IMR-90 (cell line): ENCODE data around the gene THOP1. TPM values are rescaled to one million over a fixed set of nuclear protein-coding genes. Genes with fewer than 3 reads are reported as not detected.

Source experiments
- ATAC-seq: fragments of 200-7000 bp; cut with Tn5 transposase; 2 replicates; pipeline ENCODE4 v1.9.1; 2020; ENCODE audit warnings: low read depth, mild to moderate bottlenecking, moderate library complexity
- BruUV-seq: library from RNA; stranded (reverse); fragments of 400-500 nt; replicated peaks from 2 replicates; lab custom pipeline; 2021; lab: Mats Ljungman, UMichigan
- CTCF ChIA-PET: fragments of 300-600 bp; formaldehyde crosslinking; extraction: SDS; loops from one replicate; lab custom pipeline; 2021; ENCODE audit warnings: antibody characterized with exemption; lab: Yijun Ruan, JAX
- POLR2A ChIA-PET: fragments of 300-600 bp; sonication (Branson Sonifier 250); formaldehyde crosslinking; loops from one replicate; lab custom pipeline; 2022; ENCODE audit warnings: antibody characterized with exemption; ENCODE audit not compliant: unreplicated experiment; lab: Charles Lee
- DNase-seq: peaks from one replicate; pipeline ENCODE4 v3.0.0; 2013
- H2AFZ ChIP-seq: replicated peaks from 2 replicates; pipeline ENCODE3; 2013; ENCODE audit warnings: low read length, mild to moderate bottlenecking; ENCODE audit not compliant: poor library complexity
- H2AK5ac ChIP-seq: 2 replicates; pipeline ENCODE4 v1.6.1; 2013; ENCODE audit warnings: low read depth, low read length, inconsistent platforms
- H2AK9ac ChIP-seq: replicated peaks from 2 replicates; pipeline ENCODE3; 2013; ENCODE audit warnings: mild to moderate bottlenecking, low read depth, low read length, moderate library complexity; ENCODE audit not compliant: poor library complexity
- H2BK120ac ChIP-seq: 2 replicates; pipeline ENCODE4 v1.6.1; 2013; ENCODE audit warnings: low read depth, low read length, inconsistent platforms
- H2BK15ac ChIP-seq: 3 replicates; pipeline ENCODE4 v1.6.1; 2013; ENCODE audit warnings: low read depth, low read length, inconsistent platforms
- H2BK20ac ChIP-seq: 2 replicates; pipeline ENCODE4 v1.6.1; 2013; ENCODE audit warnings: low read depth, mild to moderate bottlenecking, inconsistent platforms, low read length, moderate library complexity
- H2BK5ac ChIP-seq: 2 replicates; pipeline ENCODE4 v1.6.1; 2013; ENCODE audit warnings: mild to moderate bottlenecking, low read depth, low read length, inconsistent platforms; ENCODE audit not compliant: poor library complexity, severe bottlenecking
- H3K14ac ChIP-seq: replicated peaks from 2 replicates; pipeline ENCODE4 v1.6.1; 2013; ENCODE audit warnings: low read depth, low read length, inconsistent platforms
- H3K18ac ChIP-seq: 2 replicates; pipeline ENCODE4 v1.6.1; 2013; ENCODE audit warnings: low read depth, low read length, control low read depth
- H3K23ac ChIP-seq: 2 replicates; pipeline ENCODE4 v1.6.1; 2013; ENCODE audit warnings: low read depth, low read length, inconsistent platforms
- H3K27ac ChIP-seq: 2 replicates; pipeline ENCODE4 v1.5.1; 2013; ENCODE audit warnings: mild to moderate bottlenecking, control low read depth, low read length; ENCODE audit not compliant: insufficient read depth
- H3K27me3 ChIP-seq: 2 replicates; pipeline ENCODE4 v1.6.1; 2013; ENCODE audit warnings: low read length; ENCODE audit not compliant: control insufficient read depth, insufficient read depth
- H3K36me3 ChIP-seq: 2 replicates; pipeline ENCODE4 v1.6.1; 2013; ENCODE audit warnings: low read length, mixed read lengths; ENCODE audit not compliant: control insufficient read depth, insufficient read depth
- H3K4ac ChIP-seq: 2 replicates; pipeline ENCODE4 v1.6.1; 2013; ENCODE audit warnings: low read depth, low read length, inconsistent platforms
- H3K4me1 ChIP-seq: 2 replicates; pipeline ENCODE4 v1.6.1; 2013; ENCODE audit warnings: low read length, mixed read lengths; ENCODE audit not compliant: control insufficient read depth, insufficient read depth
- H3K4me2 ChIP-seq: 2 replicates; pipeline ENCODE4 v1.6.1; 2013; ENCODE audit warnings: low read depth, mild to moderate bottlenecking, control low read depth, low read length, moderate library complexity
- H3K4me3 ChIP-seq: 2 replicates; pipeline ENCODE4 v1.5.1; 2013; ENCODE audit warnings: low read depth, mild to moderate bottlenecking, control low read depth, low read length, moderate library complexity; ENCODE audit not compliant: insufficient read depth
- H3K56ac ChIP-seq: 2 replicates; pipeline ENCODE4 v1.6.1; 2013; ENCODE audit warnings: low read length, inconsistent platforms; ENCODE audit not compliant: insufficient read depth; ENCODE audit errors: extremely low read depth
- H3K79me1 ChIP-seq, 2 experiments: 2 replicates each; pipeline ENCODE4 v1.6.1; 2013; ENCODE audit warnings: low read length in 2 of 2, inconsistent platforms in 1 of 2, low read depth in 1 of 2
- H3K9ac ChIP-seq: 2 replicates; pipeline ENCODE4 v1.6.1; 2013; ENCODE audit warnings: low read depth, low read length, control low read depth
- H3K9me1 ChIP-seq: 2 replicates; pipeline ENCODE4 v1.6.1; 2013; ENCODE audit warnings: low read length, inconsistent platforms; ENCODE audit not compliant: insufficient read depth
- H3K9me3 ChIP-seq: 2 replicates; pipeline ENCODE4 v1.6.1; 2013; ENCODE audit warnings: low read length; ENCODE audit not compliant: control insufficient read depth, insufficient read depth
- H4K20me1 ChIP-seq: 2 replicates; pipeline ENCODE4 v1.6.1; 2013; ENCODE audit warnings: low read length, inconsistent platforms; ENCODE audit not compliant: insufficient read depth
- H4K5ac ChIP-seq: 2 replicates; pipeline ENCODE4 v1.6.1; 2013; ENCODE audit warnings: mild to moderate bottlenecking, low read depth, low read length, control low read depth
- H4K8ac ChIP-seq, 2 experiments: 2 replicates each; pipeline ENCODE4 v1.6.1; 2013; ENCODE audit warnings: low read depth in 2 of 2, low read length in 2 of 2, control low read depth in 1 of 2, inconsistent platforms in 1 of 2
- H4K91ac ChIP-seq: 2 replicates; pipeline ENCODE4 v1.6.1; 2013; ENCODE audit warnings: low read depth, low read length, inconsistent platforms; ENCODE audit not compliant: insufficient read depth
- BHLHE40 ChIP-seq: fragments of 150-350 bp; IDR thresholded peaks from 2 replicates; pipeline ENCODE4 v1.6.1; 2016; ENCODE audit warnings: mild to moderate bottlenecking, low read depth, low read length
- CEBPB ChIP-seq: IDR thresholded peaks from 2 replicates; pipeline ENCODE4 v1.6.1; 2012; ENCODE audit warnings: low read depth, low read length, improper control_type of control experiment
- CHD1 ChIP-seq: IDR thresholded peaks from 2 replicates; pipeline ENCODE4 v1.6.1; 2012; ENCODE audit warnings: low read depth, low read length, improper control_type of control experiment
- CTCF ChIP-seq: conservative IDR thresholded peaks from 2 replicates; pipeline ENCODE4 v1.5.1; 2012; ENCODE audit warnings: mild to moderate bottlenecking, low read depth, low read length, improper control_type of control experiment
- ELK1 ChIP-seq: fragments of 150-350 bp; IDR thresholded peaks from 2 replicates; pipeline ENCODE4 v1.6.1; 2016; ENCODE audit warnings: low read depth, mild to moderate bottlenecking, low read length, moderate library complexity, borderline replicate concordance
- FOS ChIP-seq: fragments of 150-350 bp; IDR thresholded peaks from 2 replicates; pipeline ENCODE4 v1.6.1; 2016; ENCODE audit warnings: low read depth, low read length
- MAFK ChIP-seq: IDR thresholded peaks from 2 replicates; pipeline ENCODE4 v1.6.1; 2012; ENCODE audit warnings: low read depth, low read length, improper control_type of control experiment
- MAZ ChIP-seq: IDR thresholded peaks from 2 replicates; pipeline ENCODE4 v1.6.1; 2012; ENCODE audit warnings: low read depth, mild to moderate bottlenecking, low read length, improper control_type of control experiment, moderate library complexity, borderline replicate concordance
- MXI1 ChIP-seq: IDR thresholded peaks from 2 replicates; pipeline ENCODE4 v1.6.1; 2012; ENCODE audit warnings: low read depth, mild to moderate bottlenecking, low read length, moderate library complexity, borderline replicate concordance
- NFE2L2 ChIP-seq: fragments of 150-350 bp; IDR thresholded peaks from 2 replicates; pipeline ENCODE4 v1.6.1; 2016; ENCODE audit warnings: low read depth, mild to moderate bottlenecking, low read length
- POLR2A ChIP-seq: IDR thresholded peaks from 2 replicates; pipeline ENCODE4 v1.6.1; 2012; ENCODE audit warnings: mild to moderate bottlenecking, low read depth, low read length
- RAD21 ChIP-seq: IDR thresholded peaks from 2 replicates; pipeline ENCODE4 v1.6.1; 2012; ENCODE audit warnings: low read length, improper control_type of control experiment
- RCOR1 ChIP-seq: IDR thresholded peaks from 2 replicates; pipeline ENCODE4 v1.6.1; 2012; ENCODE audit warnings: mild to moderate bottlenecking, low read length, improper control_type of control experiment; ENCODE audit not compliant: insufficient replicate concordance
- RFX5 ChIP-seq: IDR thresholded peaks from 2 replicates; pipeline ENCODE4 v1.8.0; 2012; ENCODE audit warnings: low read depth, mild to moderate bottlenecking, low read length, moderate library complexity
- SMC3 ChIP-seq: fragments of 150-350 bp; IDR thresholded peaks from 2 replicates; pipeline ENCODE4 v1.6.1; 2016; ENCODE audit warnings: low read depth, mild to moderate bottlenecking, antibody characterized with exemption, low read length, moderate library complexity
- USF2 ChIP-seq: fragments of 150-350 bp; IDR thresholded peaks from 2 replicates; pipeline ENCODE4 v1.6.1; 2017; ENCODE audit warnings: mild to moderate bottlenecking, antibody characterized with exemption, low read length, low read depth
- WGBS, 2 experiments: methylation state at CpG; one replicate each; pipeline versions ENCODE4 v1.1.5 to v1.1.7; 2013; ENCODE audit warnings: missing lambda C conversion rate in 2 of 2; ENCODE audit not compliant: insufficient read length in 1 of 2; ENCODE audit errors: extremely low coverage in 2 of 2; 5-methylcytosine and 5-hydroxymethylcytosine counted together
- dilution Hi-C: fragments of 300-500 bp; cut with HindIII; formaldehyde crosslinking; loops from one replicate; pipeline ENCODE4 v1.14.3; 2018; ENCODE audit warnings: low sequenced_read_pairs; ENCODE audit not compliant: unreplicated experiment
- in situ Hi-C: fragments of 300-500 bp; cut with MboI; formaldehyde crosslinking; loops from 3 replicates; pipeline ENCODE4 v1.14.3; 2019; ENCODE audit warnings: low sequenced_read_pairs, inconsistent platforms, mixed read lengths
- intact Hi-C: fragments of 100-400 bp; cut with micrococcal nuclease; formaldehyde crosslinking; loops from 2 replicates; pipeline ENCODE4 v1.10.0; 2022
- polyA plus RNA-seq, 3 experiments: library from polyadenylated mRNA; depleted of rRNA; stranded (reverse); fragments of >200 nt; gene quantifications; 2 replicates each; pipeline ENCODE4 v1.2.3, GENCODE V29; 2012; ENCODE audit warnings: low replicate concordance in 1 of 3
- total RNA-seq: library from RNA; depleted of rRNA; stranded (reverse); fragments of >200 nt; gene quantifications from 2 replicates; pipeline ENCODE4 v1.2.3, GENCODE V29; 2012

The THOP1 gene
- total and polyA plus RNA-seq, 2 of the 4 experiments (the other 2 are of a cell fraction), result 57.5 to 91.9 TPM

- Histone ChIP-seq H3K4me3 (no peak overlapping the region), H3K9me3 (no peaks in the 10 kb centered on the region), H2BK120ac (no peak overlapping the region), H3K18ac (no peak overlapping the region), H2BK5ac (no peak overlapping the region), H3K27ac (no peak overlapping the region), H3K79me1 (peaks cover 0 to 72% of the 10 kb centered on the region in 2 experiments; a peak in 2 of 4 replicates), H2AK5ac (no peak overlapping the region), H3K9ac (no peak overlapping the region), H2BK20ac (no peak overlapping the region), H3K4me2 (no peak overlapping the region), H3K27me3 (no peaks in the 10 kb centered on the region), H3K9me1 (peaks cover 6% of the 10 kb centered on the region; the same call in 1 of the 2 replicates), H3K36me3 (peaks cover 6% of the 10 kb centered on the region), H2AK9ac (no peak overlapping the region), H3K4ac (no peak overlapping the region), H2AFZ (no peak overlapping the region), H4K5ac (no peak overlapping the region), H4K91ac (no peak overlapping the region), H4K8ac (no peak overlapping the region), H3K4me1 (peaks cover 2% of the 10 kb centered on the region; the same call in 1 of the 2 replicates), H3K14ac (no peak overlapping the region), H4K20me1 (peaks cover 85% of the 10 kb centered on the region), H3K23ac (no peak overlapping the region), H3K56ac (no peak overlapping the region), H2BK15ac (no peak overlapping the region)
- intact Hi-C loops, result no loop called here
- TF ChIP-seq ELK1 (no peak), SMC3 (no peak), MAFK (no peak), BHLHE40 (no peak), MXI1 (no peak), CTCF (no peak), NFE2L2 (no peak), CHD1 (no peak), RAD21 (no peak), USF2 (no peak), CEBPB (no peak), RFX5 (no peak), FOS (no peak), MAZ (no peak), RCOR1 (no peak), POLR2A (no peak)
- no TSS peak for BruUV-seq
- dilution Hi-C loops, result no loop called here
- ChIA-PET POLR2A (no interaction called here), CTCF (no interaction called here)
- ATAC-seq (no peak), DNase-seq (no peak)
- in situ Hi-C loops, result no loop called here
- 97% methylated on average over 10 of the region's 24 CpGs; no CpG with 5 or more reads in 1 of the 2 experiments for WGBS, 2 experiments
Observed at GRCh38 chr19:2774953-2775555, 10.2 kb upstream of the THOP1 start.
